H9 (cell line): ENCODE data around the gene CTAGE4. TPM values are rescaled to one million over a fixed set of nuclear protein-coding genes. Genes with fewer than 3 reads are reported as not detected.

Experiments used
- DNase-seq: peaks from one replicate; pipeline ENCODE4 v3.0.0-alpha.2; 2017
- H2AFZ ChIP-seq: one replicate; pipeline ENCODE4 v1.6.1; 2013; ENCODE audit warnings: mild to moderate bottlenecking, low read length, control low read depth, moderate library complexity
- H2AK5ac ChIP-seq: 2 replicates; pipeline ENCODE4 v1.6.1; 2013; ENCODE audit warnings: low read length, control low read depth, mixed read lengths; ENCODE audit not compliant: insufficient read length
- H2BK120ac ChIP-seq: one replicate; pipeline ENCODE4 v1.6.1; 2013; ENCODE audit warnings: low read depth, mild to moderate bottlenecking, low read length, control low read depth, inconsistent platforms; ENCODE audit not compliant: poor library complexity, severe bottlenecking
- H2BK12ac ChIP-seq: 2 replicates; pipeline ENCODE4 v1.6.1; 2013; ENCODE audit warnings: low read length, control low read depth, mixed read lengths, low read depth; ENCODE audit not compliant: insufficient read length
- H2BK15ac ChIP-seq: 2 replicates; pipeline ENCODE4 v1.6.1; 2013; ENCODE audit warnings: low read depth, low read length, control low read depth
- H2BK20ac ChIP-seq: one replicate; pipeline ENCODE4 v1.6.1; 2013; ENCODE audit warnings: low read depth, mild to moderate bottlenecking, low read length, control low read depth, inconsistent platforms; ENCODE audit not compliant: poor library complexity, severe bottlenecking
- H2BK5ac ChIP-seq: 2 replicates; pipeline ENCODE4 v1.6.1; 2013; ENCODE audit warnings: low read length, control low read depth, mixed read lengths; ENCODE audit not compliant: insufficient read length
- H3K14ac ChIP-seq: 2 replicates; pipeline ENCODE4 v1.6.1; 2013; ENCODE audit warnings: low read length, control low read depth; ENCODE audit not compliant: insufficient read depth
- H3K18ac ChIP-seq: 2 replicates; pipeline ENCODE4 v1.6.1; 2013; ENCODE audit warnings: low read depth, mild to moderate bottlenecking, mixed read lengths, low read length, control low read depth; ENCODE audit not compliant: insufficient read length
- H3K23ac ChIP-seq: 2 replicates; pipeline ENCODE4 v1.6.1; 2013; ENCODE audit warnings: low read length, control low read depth, mixed read lengths, low read depth; ENCODE audit not compliant: insufficient read length
- H3K23me2 ChIP-seq: 2 replicates; pipeline ENCODE4 v1.6.1; 2013; ENCODE audit warnings: low read depth, mild to moderate bottlenecking, mixed read lengths, low read length, control low read depth; ENCODE audit not compliant: insufficient read length, poor library complexity, severe bottlenecking
- H3K27ac ChIP-seq: 2 replicates; pipeline ENCODE4 v1.5.1; 2013; ENCODE audit warnings: low read length, control low read depth, mixed read lengths, low read depth; ENCODE audit not compliant: insufficient read length
- H3K27me3 ChIP-seq: 2 replicates; pipeline ENCODE4 v1.6.1; 2013; ENCODE audit warnings: low read length, control low read depth, inconsistent platforms; ENCODE audit not compliant: insufficient read depth
- H3K4ac ChIP-seq: 2 replicates; pipeline ENCODE4 v1.6.1; 2013; ENCODE audit warnings: low read depth, mild to moderate bottlenecking, control low read depth, inconsistent platforms, low read length, moderate library complexity
- H3K4me1 ChIP-seq: 2 replicates; pipeline ENCODE4 v1.6.1; 2013; ENCODE audit warnings: low read length, control low read depth, inconsistent platforms; ENCODE audit not compliant: insufficient read depth
- H3K4me2 ChIP-seq: 2 replicates; pipeline ENCODE4 v1.6.1; 2013; ENCODE audit warnings: low read length, control low read depth, mixed read lengths; ENCODE audit not compliant: insufficient read length, insufficient read depth
- H3K56ac ChIP-seq: 2 replicates; pipeline ENCODE4 v1.6.1; 2013; ENCODE audit warnings: low read depth, mild to moderate bottlenecking, mixed read lengths, low read length, control low read depth; ENCODE audit not compliant: insufficient read length
- H3K79me1 ChIP-seq: 2 replicates; pipeline ENCODE4 v1.6.1; 2013; ENCODE audit warnings: low read depth, mild to moderate bottlenecking, moderate library complexity, low read length, control low read depth, inconsistent platforms; ENCODE audit not compliant: insufficient read depth, poor library complexity, severe bottlenecking
- H3K79me2 ChIP-seq: 2 replicates; pipeline ENCODE4 v1.6.1; 2013; ENCODE audit warnings: low read length, control low read depth, inconsistent platforms; ENCODE audit not compliant: insufficient read depth
- H3K9ac ChIP-seq: 2 replicates; pipeline ENCODE4 v1.6.1; 2013; ENCODE audit warnings: low read length, control low read depth, mixed read lengths; ENCODE audit not compliant: insufficient read length; ENCODE audit errors: extremely low read depth
- H3K9me3 ChIP-seq: one replicate; pipeline ENCODE4 v1.6.1; 2013; ENCODE audit warnings: low read depth, low read length, inconsistent platforms; ENCODE audit not compliant: control insufficient read depth
- H3T11ph ChIP-seq: one replicate; pipeline ENCODE4 v1.6.1; 2013; ENCODE audit warnings: mild to moderate bottlenecking, low read length, control low read depth, inconsistent platforms
- H4K20me1 ChIP-seq: one replicate; pipeline ENCODE4 v1.6.1; 2013; ENCODE audit not compliant: control insufficient read depth, insufficient read length, insufficient read depth
- H4K5ac ChIP-seq: 2 replicates; pipeline ENCODE4 v1.6.1; 2013; ENCODE audit warnings: low read depth, mild to moderate bottlenecking, mixed read lengths, low read length, control low read depth; ENCODE audit not compliant: insufficient read length
- H4K8ac ChIP-seq: replicated peaks from 2 replicates; pipeline ENCODE4 v1.6.1; 2013; ENCODE audit warnings: low read length, control low read depth, mixed read lengths, low read depth; ENCODE audit not compliant: insufficient read length
- H4K91ac ChIP-seq: 2 replicates; pipeline ENCODE4 v1.6.1; 2013; ENCODE audit warnings: low read depth, mild to moderate bottlenecking, moderate library complexity, mixed read lengths, low read length, control low read depth; ENCODE audit not compliant: insufficient read length
- H3K27ac Mint-ChIP-seq, 3 experiments: 2 replicates in 2 of 3; 3 replicates in 1 of 3; pipeline ENCODE4 v1.8.0; 2020 to 2021; ENCODE audit warnings: mixed read lengths in 3 of 3, mild to moderate bottlenecking in 1 of 3, moderate library complexity in 1 of 3
- H3K27me3 Mint-ChIP-seq: 2 replicates; pipeline ENCODE4 v1.8.0; 2021; ENCODE audit warnings: low read depth, mild to moderate bottlenecking, moderate library complexity, mixed read lengths
- H3K36me3 Mint-ChIP-seq, 3 experiments: 2 replicates in 2 of 3; 3 replicates in 1 of 3; pipeline ENCODE4 v1.8.0; 2020 to 2021; ENCODE audit warnings: low read depth in 3 of 3, mixed read lengths in 3 of 3; ENCODE audit not compliant: insufficient read depth in 1 of 3
- H3K4me1 Mint-ChIP-seq, 2 experiments: 2 replicates each; pipeline ENCODE4 v1.8.0; 2020; ENCODE audit warnings: mixed read lengths in 2 of 2
- H3K4me3 Mint-ChIP-seq, 2 experiments: 2 replicates in 1 of 2; 3 replicates in 1 of 2; pipeline ENCODE4 v1.8.0; 2020 to 2021; ENCODE audit warnings: mild to moderate bottlenecking in 2 of 2, mixed read lengths in 2 of 2, moderate library complexity in 1 of 2
- H3K9me3 Mint-ChIP-seq, 2 experiments: 2 replicates in 1 of 2; 3 replicates in 1 of 2; pipeline ENCODE4 v1.8.0; 2020; ENCODE audit warnings: mild to moderate bottlenecking in 2 of 2, mixed read lengths in 2 of 2, moderate library complexity in 1 of 2
- CTCF ChIP-seq: fragments of 200-600 bp; sonication (generic); conservative IDR thresholded peaks from 3 replicates; pipeline ENCODE4 v1.8.0; 2021; ENCODE audit warnings: antibody characterized with exemption, mild to moderate bottlenecking
- WGBS: extraction: QIAGEN DNeasy Blood & Tissue Kit; methylation state at CpG from one replicate; pipeline ENCODE4 v1.1.7; 2013; ENCODE audit warnings: missing lambda C conversion rate, low lambda C conversion rate, mixed read lengths; ENCODE audit not compliant: insufficient read length; ENCODE audit errors: extremely low coverage; 5-methylcytosine and 5-hydroxymethylcytosine counted together
- total RNA-seq: library from RNA; stranded (reverse); gene quantifications from 2 replicates; pipeline ENCODE4 v1.2.1, GENCODE V29; 2021

CTAGE4 gene
- total RNA-seq, 1 experiment from 2014 or later: 6.2 TPM

- Histone ChIP-seq H3K9ac (no peak overlapping the region), H3K79me1 (no peaks in the 10 kb centered on the region), H3K23me2 (no peaks in the 10 kb centered on the region), H3K18ac (no peak overlapping the region), H3K4me2 (no peak overlapping the region), H2BK120ac (no peak overlapping the region), H2BK12ac (no peak overlapping the region), H2AFZ (no peak overlapping the region), H2BK15ac (no peak overlapping the region), H2BK5ac (no peak overlapping the region), H3K14ac (no peak overlapping the region), H3K56ac (no peak overlapping the region), H3T11ph (no peak overlapping the region), H4K20me1 (no peaks in the 10 kb centered on the region), H4K8ac (no peak overlapping the region), H3K23ac (no peak overlapping the region), H4K5ac (no peak overlapping the region), H2BK20ac (no peak overlapping the region), H3K27me3 (no peaks in the 10 kb centered on the region), H3K4me1 (no peaks in the 10 kb centered on the region), H3K4ac (no peak overlapping the region), H3K27ac (no peak overlapping the region), H3K9me3 (no peaks in the 10 kb centered on the region), H3K79me2 (no peaks in the 10 kb centered on the region), H2AK5ac (no peak overlapping the region), H4K91ac (no peak overlapping the region)
- Mint-ChIP-seq H3K36me3 (no peaks in the 10 kb centered on the region), H3K9me3 (no peaks in the 10 kb centered on the region), H3K27me3 (no peaks in the 10 kb centered on the region; the same call in 1 of the 2 replicates), H3K4me3 (no peak overlapping the region), H3K4me1 (peaks cover 3% of the 10 kb centered on the region in 2 experiments; a peak in 2 of 4 replicates), H3K27ac (no peak overlapping the region)
- TF ChIP-seq CTCF: no peak
- WGBS: no CpG with 5 or more reads among the region's 1 CpG
- no peak for DNase-seq
Measured at GRCh38 chr7:144134116-144134515, 49.1 kb upstream of the CTAGE4 start.
